ENCODE data around the gene PCLO. TPM values are rescaled to one million over a fixed set of nuclear protein-coding genes. Genes with fewer than 3 reads are reported as not detected.

The PCLO gene
- total and polyA plus RNA-seq, 9 of the 15 experiments (the other 6 are each of a cell fraction or from before 2014, with no cell fraction given) = under 0.01 to 0.01 TPM; not detected in 7

- TF ChIP-seq MXD1 (CRISPR knock-in tag; IDR thresholded peaks at IDR 0.05; ENCODE audit: borderline replicate concordance, poor library complexity, severe bottlenecking) (no peak), EHMT2 (IDR thresholded peaks at IDR 0.05) (no peak), ZNF140 (CRISPR knock-in tag; IDR thresholded peaks at IDR 0.05) (no peak), SMAD4 (CRISPR knock-in tag; conservative IDR thresholded peaks at IDR 0.05) (no peak), HMG20A (CRISPR knock-in tag; conservative IDR thresholded peaks at IDR 0.05) (no peak)
Observed at GRCh38 chr7:82723411-82723810, 439.3 kb downstream of the PCLO start (continued).

GRCh38 chr7:82722946-82723345 lies 439.7 kb downstream of the PCLO start:
- CTCF ChIA-PET (ENCODE audit: low intra/inter-chr PET ratio) = no interaction called here
- no peak for FAIRE-seq
- TF ChIP-seq JUND (IDR thresholded peaks at IDR 0.05; ENCODE audit: borderline replicate concordance, low read depth, low read length) (no peak), JUND (tag; IDR thresholded peaks at IDR 0.05; ENCODE audit: borderline replicate concordance, low read depth, low read length) (no peak), MBD2 (IDR thresholded peaks at IDR 0.05; ENCODE audit: borderline replicate concordance, low read depth) (no peak), U2AF2 (optimal IDR thresholded peaks at IDR 0.05; ENCODE audit: low read depth, low read length) (no peak), TFAM (CRISPR knock-in tag; conservative IDR thresholded peaks at IDR 0.05) (no peak), FOXP4 (CRISPR knock-in tag; IDR thresholded peaks at IDR 0.05; ENCODE audit: borderline replicate concordance) (no peak), SMARCB1 (IDR thresholded peaks at IDR 0.05; ENCODE audit: insufficient read length, low read depth) (no peak), SAP30 (IDR thresholded peaks at IDR 0.05; ENCODE audit: borderline replicate concordance, insufficient read depth, low read depth, low read length, poor library complexity, severe bottlenecking) (no peak), ZNF77 (CRISPR knock-in tag; IDR thresholded peaks at IDR 0.05) (no peak), IRF2 (CRISPR knock-in tag; IDR thresholded peaks at IDR 0.05) (no peak), CHD1 (IDR thresholded peaks at IDR 0.05; ENCODE audit: low read length) (no peak), CTCF (IDR thresholded peaks at IDR 0.05 in 2 of 3, conservative IDR thresholded peaks at IDR 0.05 in 1 of 3; ENCODE audit: insufficient read depth in 2 of 3, low read depth in 1 of 3, low read length in 3 of 3) (no peak), ZNF124 (CRISPR knock-in tag; IDR thresholded peaks at IDR 0.05) (no peak), SRSF1 (IDR thresholded peaks at IDR 0.05; ENCODE audit: low read depth, low read length) (no peak)

More at GRCh38 chr7:82722946-82723345, 439.7 kb downstream of the PCLO start:
- Histone ChIP-seq H3K79me2 (ENCODE audit: control insufficient read depth, insufficient read depth, low read length) (no peaks in the 10 kb centered on the region), H3K4me3 (no peak overlapping the region), H3K4me2 (ENCODE audit: insufficient read depth, low read length) (no peak overlapping the region), H3K36me3 (ENCODE audit: control insufficient read depth, insufficient read depth, low read length) (no peaks in the 10 kb centered on the region), H4K20me1 (replicated peaks; ENCODE audit: control insufficient read depth, insufficient read depth, low read length) (no peaks in the 10 kb centered on the region), H3K9ac (ENCODE audit: insufficient read depth in 1 of 2, low read depth in 2 of 2, low read length in 2 of 2) (no peak overlapping the region), H3K27me3 (ENCODE audit: control insufficient read depth in 2 of 2, insufficient read depth in 2 of 2, low read length in 2 of 2) (no peaks in the 10 kb centered on the region), H3K27ac (ENCODE audit: extremely low read depth, low read depth, low read length) (no peak overlapping the region), H3K9me3 (replicated peaks; ENCODE audit: control insufficient read depth, insufficient read depth, low read depth, low read length) (no peaks in the 10 kb centered on the region; the same call in 1 of the 2 replicates), H3K9me1 (ENCODE audit: control insufficient read depth, insufficient read depth, low read length) (no peaks in the 10 kb centered on the region), H3K4me1 (replicated peaks in 1 of 2; ENCODE audit: control insufficient read depth in 2 of 2, insufficient read depth in 2 of 2, low read length in 2 of 2) (no peaks in the 10 kb centered on the region), H2AFZ (ENCODE audit: low read depth, low read length) (no peak overlapping the region)
- in situ Hi-C loops (cut with MboI) = no loop called here
- intact Hi-C loops (cut with micrococcal nuclease) = no loop called here
- BruUV-seq (replicated peaks) = no TSS peak
- DNase-seq (ENCODE audit: extremely low read depth in 1 of 4, low spot score in 3 of 4) = no peak
- no peak for ATAC-seq
- WGBS (ENCODE audit: insufficient coverage, low coverage, missing lambda C conversion rate) = 0% methylated on average over 3 of the region's 3 CpGs
- POLR2A ChIA-PET = interaction anchor here (0.6 kb wide), 2 partner anchors 43 to 1987 kb away, joined by 3 read pairs; no protein-coding TSS in a partner anchor
